SU-DHL-6 (cell line): ENCODE measurements around the gene LINGO3.

Experiments used
- H2AFZ ChIP-seq: fragments of 200-600 bp; sonication (generic); 2 replicates; pipeline ENCODE4 v1.6.1; 2014; ENCODE audit warnings: low read depth, mild to moderate bottlenecking, moderate library complexity, mixed read lengths, antibody characterized with exemption, low read length; ENCODE audit not compliant: severe bottlenecking
- H3F3A ChIP-seq: fragments of 200-600 bp; shearing (Covaris generic); 2 replicates; pipeline ENCODE4 v1.6.0; 2016; ENCODE audit warnings: antibody characterized with exemption, mild to moderate bottlenecking; ENCODE audit not compliant: insufficient read depth
- H3K27ac ChIP-seq: fragments of 200-600 bp; sonication (generic); 2 replicates; pipeline ENCODE4 v1.5.1; 2016; ENCODE audit warnings: low read depth, mild to moderate bottlenecking, low read length, moderate library complexity, mixed read lengths
- H3K27me3 ChIP-seq: fragments of 200-600 bp; sonication (generic), shearing (Covaris generic); 2 replicates; pipeline ENCODE4 v1.6.0; 2014; ENCODE audit warnings: mild to moderate bottlenecking, low read length
- H3K36me3 ChIP-seq: fragments of 200-600 bp; sonication (generic); 2 replicates; pipeline ENCODE4 v1.6.1; 2014; ENCODE audit warnings: mild to moderate bottlenecking, low read length, mixed read lengths
- H3K4me2 ChIP-seq: fragments of 300-600, 200-600 bp; shearing (Covaris generic), sonication (generic); 2 replicates; pipeline ENCODE4 v1.6.0; 2014; ENCODE audit warnings: low read length, low read depth, mild to moderate bottlenecking; ENCODE audit not compliant: poor library complexity, severe bottlenecking
- H3K4me3 ChIP-seq: fragments of 200-600 bp; sonication (generic); 2 replicates; pipeline ENCODE4 v1.5.1; 2014; ENCODE audit warnings: antibody characterized with exemption, low read length, mild to moderate bottlenecking, mixed read lengths; ENCODE audit not compliant: insufficient read depth, poor library complexity, severe bottlenecking
- H3K79me2 ChIP-seq: fragments of 200-600 bp; sonication (generic); 2 replicates; pipeline ENCODE4 v1.6.1; 2014; ENCODE audit warnings: mild to moderate bottlenecking, low read length, moderate library complexity; ENCODE audit not compliant: insufficient read depth
- H3K9ac ChIP-seq: fragments of 200-600 bp; sonication (generic); 2 replicates; pipeline ENCODE4 v1.7.0; 2014; ENCODE audit warnings: mild to moderate bottlenecking, low read length
- H3K9me2 ChIP-seq: fragments of 200-600 bp; sonication (generic); replicated peaks from 2 replicates; pipeline ENCODE4 v1.6.1; 2014; ENCODE audit warnings: low read length; ENCODE audit not compliant: insufficient read depth
- H3K9me3 ChIP-seq: fragments of 200-600 bp; sonication (generic); 2 replicates; pipeline ENCODE4 v1.6.1; 2014; ENCODE audit warnings: low read length, mixed read lengths; ENCODE audit not compliant: insufficient read depth
- H4K20me1 ChIP-seq: fragments of 200-600 bp; sonication (generic); 2 replicates; pipeline ENCODE4 v1.6.1; 2014; ENCODE audit warnings: low read depth, mild to moderate bottlenecking, antibody characterized with exemption, low read length, moderate library complexity, mixed read lengths
- CTCF ChIP-seq: fragments of 200-600 bp; sonication (generic); IDR thresholded peaks from one replicate; pipeline ENCODE4 v1.5.1; 2017; ENCODE audit warnings: antibody characterized with exemption, mild to moderate bottlenecking, low read length, moderate library complexity; ENCODE audit not compliant: insufficient read depth, poor library complexity, severe bottlenecking
- EZH2phosphoT487 ChIP-seq: fragments of 200-600 bp; sonication (generic), shearing (Covaris generic); conservative IDR thresholded peaks from 2 replicates; pipeline ENCODE4 v1.6.1; 2018; ENCODE audit warnings: mild to moderate bottlenecking, antibody characterized with exemption, low read length, moderate library complexity, mixed read lengths

LINGO3 gene

GRCh38 chr19:2341244-2341751 lies 33.3 kb upstream of the LINGO3 start:
- Histone ChIP-seq H3K36me3 (no peaks in the 10 kb centered on the region), H3K4me3 (no peak overlapping the region), H3K9me2 (no peaks in the 10 kb centered on the region), H3K4me2 (no peak overlapping the region), H3K79me2 (no peaks in the 10 kb centered on the region), H3K27ac (no peak overlapping the region), H3K9me3 (no peaks in the 10 kb centered on the region), H4K20me1 (no peaks in the 10 kb centered on the region), H3F3A (no peaks in the 10 kb centered on the region), H2AFZ (no peak overlapping the region), H3K27me3 (no peaks in the 10 kb centered on the region), H3K9ac (no peak overlapping the region)
- TF ChIP-seq EZH2phosphoT487 (no peak), CTCF (no peak)

- Histone ChIP-seq H3F3A (no peaks in the 10 kb centered on the region), H3K9me3 (no peaks in the 10 kb centered on the region), H3K79me2 (no peaks in the 10 kb centered on the region), H3K4me3 (no peak overlapping the region), H3K9me2 (no peaks in the 10 kb centered on the region), H3K27ac (no peak overlapping the region), H2AFZ (no peak overlapping the region), H3K9ac (no peak overlapping the region), H3K36me3 (no peaks in the 10 kb centered on the region), H3K4me2 (no peak overlapping the region), H4K20me1 (no peaks in the 10 kb centered on the region), H3K27me3 (no peaks in the 10 kb centered on the region)
- TF ChIP-seq EZH2phosphoT487 (no peak), CTCF (no peak)
These were observed 32.7 kb upstream of the LINGO3 start for GRCh38 chr19:2340496-2341243.

- Histone ChIP-seq H3K36me3 (no peaks in the 10 kb centered on the region), H3K27ac (no peak overlapping the region), H3K79me2 (no peaks in the 10 kb centered on the region), H3K9me2 (no peaks in the 10 kb centered on the region), H3K9ac (no peak overlapping the region), H3K9me3 (no peaks in the 10 kb centered on the region), H3K4me3 (no peak overlapping the region), H3K27me3 (no peaks in the 10 kb centered on the region), H3F3A (no peaks in the 10 kb centered on the region), H3K4me2 (no peak overlapping the region), H4K20me1 (no peaks in the 10 kb centered on the region), H2AFZ (no peak overlapping the region)
- TF ChIP-seq EZH2phosphoT487 (no peak), CTCF (no peak)
These were observed 31.8 kb upstream of the LINGO3 start for GRCh38 chr19:2339644-2340310.
